GM12878 (cell line): ENCODE measurements around the gene C17orf50.

ENCODE experiments used
- CHD1 ChIP-seq: IDR thresholded peaks from 2 replicates; pipeline ENCODE4 v1.6.1; 2012; ENCODE audit warnings: low read depth, low read length, improper control_type of control experiment
- TF ChIP-seq, protein P1 (sequence below), 3 experiments: IDR thresholded peaks in 2 of 3; conservative IDR thresholded peaks in 1 of 3; 2 replicates each; pipeline ENCODE4 v1.5.1; 2011; ENCODE audit warnings: low read depth in 3 of 3, low read length in 3 of 3, mild to moderate bottlenecking in 3 of 3, control low read depth in 2 of 3, moderate library complexity in 2 of 3, inconsistent platforms in 1 of 3, mixed read lengths in 1 of 3; ENCODE audit not compliant: control insufficient read depth in 2 of 3, insufficient read depth in 1 of 3; ENCODE audit errors: extremely low read depth in 1 of 3
- TF ChIP-seq, protein P2 (sequence below): fragments of 450-650 bp; IDR thresholded peaks from 2 replicates; pipeline ENCODE4 v1.6.1; 2014; ENCODE audit warnings: mild to moderate bottlenecking

DNA sequence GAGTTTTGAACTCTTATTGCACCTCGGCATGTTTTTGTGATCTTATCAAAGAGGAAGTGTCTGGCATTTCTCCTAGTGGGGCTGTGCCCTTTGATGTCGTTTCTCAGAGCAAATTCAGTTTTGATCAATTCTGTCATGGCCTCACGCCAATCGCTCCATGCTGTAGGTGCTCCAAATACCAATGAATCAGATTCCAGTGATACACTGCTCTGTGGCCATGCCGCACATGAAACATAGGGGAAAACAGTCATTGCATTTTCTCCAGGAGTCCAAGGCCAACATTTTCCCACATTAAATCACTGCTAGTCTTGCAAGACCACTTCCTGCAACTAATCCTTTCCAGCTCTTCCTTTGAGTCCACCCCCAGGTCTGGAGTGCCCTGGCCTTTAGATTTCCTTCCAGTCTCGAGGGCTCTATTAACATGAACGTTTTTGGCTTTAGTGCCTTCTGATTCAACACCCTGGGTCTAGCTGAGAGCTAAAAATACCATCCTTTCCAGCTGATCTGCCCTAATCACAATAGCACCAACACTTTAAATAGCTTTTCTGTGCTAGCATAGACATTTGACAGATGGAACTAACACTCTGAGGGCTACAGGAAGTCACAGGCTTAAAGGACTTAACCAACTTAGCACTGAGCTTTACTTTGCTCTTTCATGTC lies 47.5 kb upstream of the C17orf50 start:
- TF ChIP-seq, protein P1, sequence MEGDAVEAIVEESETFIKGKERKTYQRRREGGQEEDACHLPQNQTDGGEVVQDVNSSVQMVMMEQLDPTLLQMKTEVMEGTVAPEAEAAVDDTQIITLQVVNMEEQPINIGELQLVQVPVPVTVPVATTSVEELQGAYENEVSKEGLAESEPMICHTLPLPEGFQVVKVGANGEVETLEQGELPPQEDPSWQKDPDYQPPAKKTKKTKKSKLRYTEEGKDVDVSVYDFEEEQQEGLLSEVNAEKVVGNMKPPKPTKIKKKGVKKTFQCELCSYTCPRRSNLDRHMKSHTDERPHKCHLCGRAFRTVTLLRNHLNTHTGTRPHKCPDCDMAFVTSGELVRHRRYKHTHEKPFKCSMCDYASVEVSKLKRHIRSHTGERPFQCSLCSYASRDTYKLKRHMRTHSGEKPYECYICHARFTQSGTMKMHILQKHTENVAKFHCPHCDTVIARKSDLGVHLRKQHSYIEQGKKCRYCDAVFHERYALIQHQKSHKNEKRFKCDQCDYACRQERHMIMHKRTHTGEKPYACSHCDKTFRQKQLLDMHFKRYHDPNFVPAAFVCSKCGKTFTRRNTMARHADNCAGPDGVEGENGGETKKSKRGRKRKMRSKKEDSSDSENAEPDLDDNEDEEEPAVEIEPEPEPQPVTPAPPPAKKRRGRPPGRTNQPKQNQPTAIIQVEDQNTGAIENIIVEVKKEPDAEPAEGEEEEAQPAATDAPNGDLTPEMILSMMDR (IDR thresholded peaks at IDR 0.05 in 2 of 3, conservative IDR thresholded peaks at IDR 0.05 in 1 of 3; ENCODE audit: control insufficient read depth in 2 of 3, extremely low read depth in 1 of 3, insufficient read depth in 1 of 3, low read depth in 3 of 3, low read length in 3 of 3): no peak
- TF ChIP-seq CHD1: no peak
- TF ChIP-seq, protein P2, sequence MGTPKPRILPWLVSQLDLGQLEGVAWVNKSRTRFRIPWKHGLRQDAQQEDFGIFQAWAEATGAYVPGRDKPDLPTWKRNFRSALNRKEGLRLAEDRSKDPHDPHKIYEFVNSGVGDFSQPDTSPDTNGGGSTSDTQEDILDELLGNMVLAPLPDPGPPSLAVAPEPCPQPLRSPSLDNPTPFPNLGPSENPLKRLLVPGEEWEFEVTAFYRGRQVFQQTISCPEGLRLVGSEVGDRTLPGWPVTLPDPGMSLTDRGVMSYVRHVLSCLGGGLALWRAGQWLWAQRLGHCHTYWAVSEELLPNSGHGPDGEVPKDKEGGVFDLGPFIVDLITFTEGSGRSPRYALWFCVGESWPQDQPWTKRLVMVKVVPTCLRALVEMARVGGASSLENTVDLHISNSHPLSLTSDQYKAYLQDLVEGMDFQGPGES: no peak
